HepG2 (cell line): ENCODE results near the gene SMAD2. TPM values are rescaled to one million over a fixed set of nuclear protein-coding genes. Genes with fewer than 3 reads are reported as not detected.

Source experiments
- ATAC-seq: fragments of 200-7000 bp; cut with Tn5 transposase; 3 replicates; pipeline ENCODE4 v1.9.1; 2020; ENCODE audit warnings: mild to moderate bottlenecking, moderate library complexity
- BruUV-seq: library from RNA; stranded (reverse); fragments of 400-500 nt; replicated peaks from 2 replicates; lab custom pipeline; 2021; lab: Mats Ljungman, UMichigan
- CTCF ChIA-PET: fragments of 300-600 bp; formaldehyde crosslinking; extraction: SDS; loops from one replicate; lab custom pipeline; 2021; ENCODE audit warnings: low total read pairs, inconsistent platforms, low intra/inter-chr PET ratio; lab: Yijun Ruan, JAX
- POLR2A ChIA-PET: fragments of 350-600 bp; sonication (Branson Sonifier 250); formaldehyde crosslinking; loops from one replicate; lab custom pipeline; 2020; ENCODE audit warnings: antibody characterized with exemption, inconsistent platforms; lab: Yijun Ruan, JAX
- DNase-seq: peaks from one replicate; pipeline ENCODE4 v3.0.0-alpha.2; 2015; ENCODE audit warnings: low spot score
- FAIRE-seq: peaks from 3 replicates; lab custom pipeline; 2011; peaks lifted over from hg19 to GRCh38; lab: Jason Lieb, UNC
- H2AFZ ChIP-seq: one replicate; pipeline ENCODE4 v1.6.1; 2011; ENCODE audit warnings: low read length, inconsistent platforms
- H3K27ac ChIP-seq: fragments of 300-600 bp; 3 replicates; pipeline ENCODE4 v1.8.0; 2011; ENCODE audit warnings: mixed run types, mild to moderate bottlenecking, mixed read lengths, low read length, inconsistent platforms; ENCODE audit not compliant: insufficient read depth; ENCODE audit errors: extremely low read length
- H3K27me3 ChIP-seq, 2 experiments: fragments of 200-600 bp in 1 of 2; 2 replicates in 1 of 2; 3 replicates in 1 of 2; pipeline versions ENCODE4 v1.6.0 to v1.8.0; 2011; ENCODE audit warnings: low read length in 2 of 2, mild to moderate bottlenecking in 2 of 2, moderate library complexity in 2 of 2, inconsistent platforms in 1 of 2; ENCODE audit not compliant: insufficient read depth in 2 of 2, control insufficient read depth in 1 of 2
- H3K36me3 ChIP-seq, 2 experiments: fragments of 200-600 bp in 1 of 2; replicated peaks in 1 of 2; 2 replicates in 1 of 2; 3 replicates in 1 of 2; pipeline versions ENCODE4 v1.5.1 to v1.8.0; 2011; ENCODE audit warnings: low read length in 2 of 2, inconsistent platforms in 1 of 2; ENCODE audit not compliant: insufficient read depth in 2 of 2, control insufficient read depth in 1 of 2
- H3K4me1 ChIP-seq: 2 replicates; pipeline ENCODE4 v1.5.1; 2012; ENCODE audit warnings: low read length, inconsistent platforms; ENCODE audit not compliant: insufficient read depth
- H3K4me2 ChIP-seq: 2 replicates; pipeline ENCODE4 v1.6.0; 2011; ENCODE audit warnings: low read depth, low read length, inconsistent platforms
- H3K4me3 ChIP-seq, 3 experiments: fragments of 200-600 bp in 1 of 3; sonication (generic), shearing (Covaris generic) in 1 of 3; replicated peaks in 1 of 3; 2 replicates each; pipeline ENCODE4 v1.5.1; 2011 to 2016; ENCODE audit warnings: low read length in 3 of 3, inconsistent platforms in 2 of 3, low read depth in 2 of 3, mild to moderate bottlenecking in 2 of 3, control low read depth in 1 of 3, mixed read lengths in 1 of 3; ENCODE audit not compliant: insufficient read depth in 1 of 3
- H3K79me2 ChIP-seq: one replicate; pipeline ENCODE4 v1.6.1; 2011; ENCODE audit warnings: low read length, inconsistent platforms; ENCODE audit not compliant: insufficient read depth
- H3K9ac ChIP-seq: 2 replicates; pipeline ENCODE4 v1.6.0; 2011; ENCODE audit warnings: mild to moderate bottlenecking, low read depth, low read length, inconsistent platforms; ENCODE audit not compliant: insufficient read depth
- H3K9me3 ChIP-seq: 2 replicates; pipeline ENCODE4 v1.5.1; 2012; ENCODE audit warnings: mild to moderate bottlenecking, low read length
- H4K20me1 ChIP-seq: 2 replicates; pipeline ENCODE4 v1.6.0; 2011; ENCODE audit warnings: inconsistent platforms, mild to moderate bottlenecking, low read length, moderate library complexity; ENCODE audit not compliant: insufficient read depth
- MYNN ChIP-seq: sonication (generic); formaldehyde crosslinking; IDR thresholded peaks from 2 replicates; pipeline ENCODE4 v1.4.0; 2020; ENCODE audit warnings: mild to moderate bottlenecking, low read depth, missing genetic modification reagents
- RAD51 ChIP-seq: fragments of 450-650 bp; IDR thresholded peaks from 2 replicates; pipeline ENCODE4 v1.6.1; 2016; ENCODE audit warnings: borderline replicate concordance
- SMARCE1 ChIP-seq: fragments of 450-650 bp; IDR thresholded peaks from 2 replicates; pipeline ENCODE4 v1.6.1; 2017; ENCODE audit warnings: borderline replicate concordance
- SMYD3 ChIP-seq: sonication (generic); formaldehyde crosslinking; IDR thresholded peaks from 2 replicates; pipeline ENCODE4 v1.8.1; 2023; ENCODE audit warnings: mild to moderate bottlenecking, missing genetic modification reagents
- ZNF44 ChIP-seq: sonication (generic); formaldehyde crosslinking; IDR thresholded peaks from 2 replicates; pipeline ENCODE4 v1.5.1; 2020; ENCODE audit warnings: mild to moderate bottlenecking, missing genetic modification reagents
- ZSCAN21 ChIP-seq: sonication (generic); formaldehyde crosslinking; IDR thresholded peaks from 2 replicates; pipeline ENCODE4 v1.8.0; 2022; ENCODE audit warnings: mild to moderate bottlenecking, missing genetic modification reagents, moderate library complexity, borderline replicate concordance
- whole genome bisulfite sequencing: methylation state at CpG from one replicate; pipeline ENCODE4 v1.1.6; 2017; ENCODE audit warnings: low lambda C conversion rate; 5-methylcytosine and 5-hydroxymethylcytosine counted together
- in situ Hi-C: cut with HindIII; loops from 2 replicates; pipeline ENCODE4 v1.10.0; 2017; ENCODE audit warnings: low pct_unique_long_range_greater_than_20kb; ENCODE audit not compliant: extremely low pct_ligation_motif_present
- intact Hi-C: fragments of 100-400 bp; cut with micrococcal nuclease; formaldehyde crosslinking; loops from one replicate; pipeline ENCODE4 v1.10.0; 2022; ENCODE audit not compliant: unreplicated experiment
- polyA plus RNA-seq, 8 experiments: library from polyadenylated mRNA; depleted of rRNA in 3 of 8; stranded (reverse) in 7 of 8; unstranded in 1 of 8; fragments of >200 nt; fragmentation: Illumina TruSeq in 4 of 8; extraction: Trizol in 4 of 8; gene quantifications; 2 replicates each; pipeline versions ENCODE4 v1.2.1 to v1.2.3, GENCODE V29; 2011 to 2016; ENCODE audit warnings: low read depth in 4 of 8, missing spikeins in 1 of 8, mixed read lengths in 1 of 8; ENCODE audit not compliant: insufficient read depth in 1 of 8
- total RNA-seq, 5 experiments: library from RNA; depleted of rRNA; stranded (reverse); fragments of >200 nt; fragmentation: Illumina TruSeq; extraction: Trizol; gene quantifications; 2 replicates each; pipeline ENCODE4 v1.2.3, GENCODE V29; 2016; ENCODE audit warnings: low read depth in 1 of 5
- TF ChIP-seq, protein P1 (sequence below): sonication (generic); formaldehyde crosslinking; conservative IDR thresholded peaks from 2 replicates; pipeline ENCODE4 v1.4.0; 2020; ENCODE audit warnings: missing genetic modification reagents
- TF ChIP-seq, protein P2 (sequence below): sonication (generic); formaldehyde crosslinking; IDR thresholded peaks from 2 replicates; pipeline ENCODE4 v1.4.0; 2020; ENCODE audit warnings: mild to moderate bottlenecking, missing genetic modification reagents
- TF ChIP-seq, protein P3 (sequence below): sonication (generic); formaldehyde crosslinking; IDR thresholded peaks from 2 replicates; pipeline ENCODE4 v1.5.0; 2020; ENCODE audit warnings: missing genetic modification reagents, mild to moderate bottlenecking, borderline replicate concordance

The SMAD2 gene
- total and polyA plus RNA-seq, 2 of the 13 experiments (the other 11 are each of a cell fraction or from before 2014, with no cell fraction given) = 40.2 to 96.2 TPM

DNA sequence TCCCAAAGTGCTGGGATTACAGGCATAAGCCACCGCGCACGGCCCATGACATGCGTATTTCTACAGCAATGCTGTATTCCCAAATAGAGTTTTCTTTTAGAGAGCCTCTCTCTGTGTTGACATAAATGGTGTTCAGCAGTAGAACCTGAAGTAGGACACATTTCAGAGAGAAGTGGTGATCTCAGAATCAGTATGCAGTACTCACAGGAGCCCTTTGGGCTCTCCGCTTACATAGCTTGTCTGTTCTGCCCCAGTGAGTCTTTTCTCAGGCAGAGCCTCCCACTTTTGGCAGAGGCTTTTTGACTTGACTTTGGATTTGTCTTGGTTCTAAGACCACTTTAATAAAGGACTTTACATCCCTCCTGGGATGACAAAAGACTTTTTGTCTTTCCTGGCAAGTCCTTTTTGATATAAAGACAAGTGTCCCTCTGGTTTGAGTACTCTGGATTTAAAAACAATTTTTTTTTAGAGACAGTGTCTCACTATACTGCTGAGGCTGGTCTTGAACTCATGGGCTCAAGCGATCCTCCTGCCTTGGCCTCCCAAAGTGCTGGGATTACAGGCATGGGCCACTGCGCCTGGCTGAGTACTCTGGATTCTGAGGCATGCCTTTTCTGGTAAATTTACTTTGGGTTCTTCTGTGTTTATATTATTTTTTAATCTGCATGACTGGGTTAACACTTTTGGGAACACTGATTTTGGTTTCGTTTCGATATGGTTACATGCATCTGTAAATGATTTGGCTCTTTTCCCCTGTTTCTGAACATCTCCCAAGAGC is 113.3 kb downstream of the SMAD2 start:
- Histone ChIP-seq H3K27ac (no peak overlapping the region), H3K4me1 (no peaks in the 10 kb centered on the region), H3K9ac (no peak overlapping the region), H4K20me1 (no peaks in the 10 kb centered on the region), H3K9me3 (no peaks in the 10 kb centered on the region), H3K27me3 (no peaks in the 10 kb centered on the region; a peak in 1 of 5 replicates), H3K79me2 (no peaks in the 10 kb centered on the region), H3K4me2 (no peak overlapping the region), H2AFZ (no peak overlapping the region), H3K36me3 (no peaks in the 10 kb centered on the region), H3K4me3 (no peak overlapping the region)
- in situ Hi-C loops = no loop called here
- intact Hi-C loops = no loop called here
- BruUV-seq = no TSS peak
- TF ChIP-seq, protein P1, sequence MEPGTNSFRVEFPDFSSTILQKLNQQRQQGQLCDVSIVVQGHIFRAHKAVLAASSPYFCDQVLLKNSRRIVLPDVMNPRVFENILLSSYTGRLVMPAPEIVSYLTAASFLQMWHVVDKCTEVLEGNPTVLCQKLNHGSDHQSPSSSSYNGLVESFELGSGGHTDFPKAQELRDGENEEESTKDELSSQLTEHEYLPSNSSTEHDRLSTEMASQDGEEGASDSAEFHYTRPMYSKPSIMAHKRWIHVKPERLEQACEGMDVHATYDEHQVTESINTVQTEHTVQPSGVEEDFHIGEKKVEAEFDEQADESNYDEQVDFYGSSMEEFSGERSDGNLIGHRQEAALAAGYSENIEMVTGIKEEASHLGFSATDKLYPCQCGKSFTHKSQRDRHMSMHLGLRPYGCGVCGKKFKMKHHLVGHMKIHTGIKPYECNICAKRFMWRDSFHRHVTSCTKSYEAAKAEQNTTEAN = no peak
- TF ChIP-seq ZNF44 (CRISPR knock-in tag) (no peak), ZSCAN21 (CRISPR knock-in tag) (no peak)
- over 99% methylated on average over 9 of the region's 9 CpGs for WGBS
- DNase-seq = no peak
- no peak for ATAC-seq
- POLR2A ChIA-PET = no interaction called here
- CTCF ChIA-PET = no interaction called here
- FAIRE-seq = no peak

DNA sequence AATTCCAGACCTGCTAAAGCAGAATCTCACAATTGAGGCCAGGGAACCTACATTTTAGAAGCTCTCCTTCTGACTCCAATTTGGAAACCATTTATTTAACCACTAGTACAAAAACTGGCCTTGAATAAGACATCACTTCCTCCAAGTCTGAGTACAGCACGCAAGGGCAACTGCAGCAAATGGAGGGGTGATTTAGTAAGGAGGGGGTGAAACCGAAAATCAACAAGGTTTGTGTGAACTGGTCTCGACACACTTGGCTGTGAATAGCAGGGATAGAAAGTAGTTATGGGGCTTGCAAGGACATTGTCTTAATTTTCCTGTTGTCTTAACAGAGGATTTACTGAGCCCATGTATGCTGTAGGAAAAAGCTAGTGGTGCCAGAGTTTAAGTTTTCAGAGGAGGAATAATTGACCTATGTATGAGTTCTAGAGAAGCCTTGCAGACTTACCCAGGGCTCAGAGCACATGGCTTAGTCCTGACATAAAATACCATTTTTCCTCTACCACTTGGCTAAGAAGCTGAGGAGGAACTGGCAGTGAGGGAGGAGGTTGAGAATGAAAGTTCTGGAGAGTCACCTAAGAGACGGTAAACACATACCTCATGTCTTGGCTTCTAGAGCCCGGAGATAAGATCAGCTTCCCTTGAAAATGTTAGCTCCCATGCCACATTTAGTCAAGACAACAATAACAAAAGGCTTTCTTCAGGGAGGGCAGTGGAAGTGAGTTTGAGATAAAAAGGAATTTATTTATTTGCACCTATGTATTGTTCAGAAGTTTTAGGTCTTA is 114.8 kb downstream of the SMAD2 start:
- POLR2A ChIA-PET = no interaction called here
- BruUV-seq = no TSS peak
- CTCF ChIA-PET = no interaction called here
- Histone ChIP-seq H3K9ac (no peak overlapping the region), H3K36me3 (no peaks in the 10 kb centered on the region), H3K4me2 (no peak overlapping the region), H3K4me3 (no peak overlapping the region), H3K79me2 (no peaks in the 10 kb centered on the region), H4K20me1 (no peaks in the 10 kb centered on the region), H3K9me3 (no peaks in the 10 kb centered on the region), H2AFZ (no peak overlapping the region), H3K27me3 (no peaks in the 10 kb centered on the region; a peak in 1 of 5 replicates), H3K4me1 (no peaks in the 10 kb centered on the region), H3K27ac (no peak overlapping the region)
- no peak for DNase-seq
- no peak for FAIRE-seq
- TF ChIP-seq, protein P2, sequence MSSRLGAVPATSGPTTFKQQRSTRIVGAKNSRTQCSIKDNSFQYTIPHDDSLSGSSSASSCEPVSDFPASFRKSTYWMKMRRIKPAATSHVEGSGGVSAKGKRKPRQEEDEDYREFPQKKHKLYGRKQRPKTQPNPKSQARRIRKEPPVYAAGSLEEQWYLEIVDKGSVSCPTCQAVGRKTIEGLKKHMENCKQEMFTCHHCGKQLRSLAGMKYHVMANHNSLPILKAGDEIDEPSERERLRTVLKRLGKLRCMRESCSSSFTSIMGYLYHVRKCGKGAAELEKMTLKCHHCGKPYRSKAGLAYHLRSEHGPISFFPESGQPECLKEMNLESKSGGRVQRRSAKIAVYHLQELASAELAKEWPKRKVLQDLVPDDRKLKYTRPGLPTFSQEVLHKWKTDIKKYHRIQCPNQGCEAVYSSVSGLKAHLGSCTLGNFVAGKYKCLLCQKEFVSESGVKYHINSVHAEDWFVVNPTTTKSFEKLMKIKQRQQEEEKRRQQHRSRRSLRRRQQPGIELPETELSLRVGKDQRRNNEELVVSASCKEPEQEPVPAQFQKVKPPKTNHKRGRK (CRISPR knock-in tag) = no peak
- TF ChIP-seq RAD51 (no peak), MYNN (CRISPR knock-in tag) (no peak), SMYD3 (CRISPR knock-in tag) (no peak), SMARCE1 (no peak)
- TF ChIP-seq, protein P3, sequence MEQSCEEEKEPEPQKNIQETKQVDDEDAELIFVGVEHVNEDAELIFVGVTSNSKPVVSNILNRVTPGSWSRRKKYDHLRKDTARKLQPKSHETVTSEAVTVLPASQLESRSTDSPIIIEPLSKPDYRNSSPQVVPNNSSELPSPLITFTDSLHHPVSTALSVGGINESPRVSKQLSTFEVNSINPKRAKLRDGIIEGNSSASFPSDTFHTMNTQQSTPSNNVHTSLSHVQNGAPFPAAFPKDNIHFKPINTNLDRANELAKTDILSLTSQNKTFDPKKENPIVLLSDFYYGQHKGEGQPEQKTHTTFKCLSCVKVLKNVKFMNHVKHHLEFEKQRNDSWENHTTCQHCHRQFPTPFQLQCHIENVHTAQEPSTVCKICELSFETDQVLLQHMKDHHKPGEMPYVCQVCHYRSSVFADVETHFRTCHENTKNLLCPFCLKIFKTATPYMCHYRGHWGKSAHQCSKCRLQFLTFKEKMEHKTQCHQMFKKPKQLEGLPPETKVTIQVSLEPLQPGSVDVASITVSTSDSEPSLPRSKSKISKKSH (CRISPR knock-in tag) = no peak
- in situ Hi-C loops (no loop called here), intact Hi-C loops (no loop called here)
- ATAC-seq = no peak
- 96% methylated on average over 5 of the region's 5 CpGs for WGBS
